Tibial artery (tissue), 4 donors: ENCODE results near the gene MGST2.

Experiments
- DNase-seq, 2 donors: peaks; one replicate each; pipeline ENCODE4 v3.0.0-alpha.2; 2019
- H3K27ac ChIP-seq, 2 donors: fragments of 200-600 bp; sonication (generic) in 1 of 2; 1 replicate in 1 of 2; 2 replicates in 1 of 2; pipeline ENCODE4 v1.5.1; 2018 to 2019; ENCODE audit warnings: mild to moderate bottlenecking in 1 of 2
- H3K27me3 ChIP-seq, 2 donors: fragments of 200-600 bp; sonication (generic) in 1 of 2; one replicate each; pipeline versions ENCODE4 v1.5.1 to v1.6.0; 2016 to 2019
- H3K36me3 ChIP-seq, 3 donors: fragments of 200-600 bp; sonication (generic) in 2 of 3; one replicate each; pipeline ENCODE4 v1.5.1; 2016 to 2019; ENCODE audit warnings: mild to moderate bottlenecking in 2 of 3
- H3K4me1 ChIP-seq, 4 donors: fragments of 200-600 bp; sonication (generic) in 2 of 4; 1 replicate in 3 of 4; 2 replicates in 1 of 4; pipeline ENCODE4 v1.5.1; 2016 to 2019
- H3K4me3 ChIP-seq, 2 donors: fragments of 200-600 bp; sonication (generic) in 1 of 2; 1 replicate in 1 of 2; 2 replicates in 1 of 2; pipeline ENCODE4 v1.5.1; 2018 to 2019; ENCODE audit warnings: mild to moderate bottlenecking in 2 of 2
- H3K9me3 ChIP-seq, 3 donors: fragments of 200-600 bp; sonication (generic) in 1 of 3; one replicate each; pipeline ENCODE4 v1.5.1; 2016 to 2019
- CTCF ChIP-seq, 2 experiments: fragments of 200-600 bp in 1 of 2; fragments of 450-650 bp in 1 of 2; IDR thresholded peaks; one replicate each; pipeline ENCODE4 v1.5.1; 2017 to 2019; ENCODE audit warnings: antibody characterized with exemption in 2 of 2, mild to moderate bottlenecking in 1 of 2, moderate library complexity in 1 of 2
- intact Hi-C: fragments of 100-400 bp; cut with DNase I; formaldehyde crosslinking; loops from one replicate; pipeline ENCODE4 v1.15.0; 2023; ENCODE audit warnings: low total_unique reads

MGST2 gene

GRCh38 chr4:139753686-139754085 lies 88.1 kb downstream of the MGST2 start:
- Histone ChIP-seq H3K9me3 (no peaks in the 10 kb centered on the region), H3K4me1 (peaks cover 0 to 3% (median 0%) of the 10 kb centered on the region in 4 donors), H3K27ac (no peak overlapping the region), H3K4me3 (no peak overlapping the region), H3K36me3 (no peaks in the 10 kb centered on the region), H3K27me3 (no peaks in the 10 kb centered on the region)
- intact Hi-C loops: no loop called here
- no peak for TF ChIP-seq CTCF (IDR thresholded peaks at IDR 0.05)
- DNase-seq: no peak
